Pancreas (tissue), 10 donors: ENCODE measurements around the gene RETREG2. TPM values are rescaled to one million over a fixed set of nuclear protein-coding genes. Genes with fewer than 3 reads are reported as not detected.

Source experiments
- ATAC-seq, 4 donors: fragments of 200-7000 bp; cut with Tn5 transposase; one replicate each; pipeline versions ENCODE4 v1.8.0 to v1.9.1; 2020; ENCODE audit warnings: mild to moderate bottlenecking in 4 of 4, moderate library complexity in 4 of 4
- DNase-seq, 6 donors: peaks; one replicate each; pipeline ENCODE4 v3.0.0-alpha.2; 2020
- FAIRE-seq: peaks from 2 replicates; lab custom pipeline; 2012; peaks lifted over from hg19 to GRCh38; lab: Jason Lieb, UNC
- H3K27ac ChIP-seq, 4 donors: fragments of 200-600 bp; sonication (generic); 1 replicate in 3 of 4; 2 replicates in 1 of 4; pipeline versions ENCODE4 v1.5.0 to v1.8.0; 2020
- H3K27me3 ChIP-seq, 4 donors: fragments of 200-600 bp; one replicate each; pipeline ENCODE4 v1.8.0; 2021
- H3K36me3 ChIP-seq, 3 donors: fragments of 200-600 bp; sonication (generic) in 1 of 3; one replicate each; pipeline versions ENCODE4 v1.5.0 to v1.8.0; 2020 to 2021
- H3K4me1 ChIP-seq, 3 donors: fragments of 200-600 bp; one replicate each; pipeline ENCODE4 v1.8.0; 2021
- H3K4me3 ChIP-seq, 4 donors: fragments of 200-600 bp; sonication (generic) in 2 of 4; one replicate each; pipeline versions ENCODE4 v1.5.0 to v1.8.0; 2020 to 2021
- H3K9me3 ChIP-seq, 4 donors: fragments of 200-600 bp; one replicate each; pipeline ENCODE4 v1.8.0; 2021
- CTCF ChIP-seq, 4 donors: fragments of 200-600 bp; sonication (generic) in 3 of 4; IDR thresholded peaks; one replicate each; pipeline versions ENCODE4 v1.5.0 to v1.8.0; 2021; ENCODE audit warnings: antibody characterized with exemption in 4 of 4
- WGBS, 2 donors: extraction: QIAGEN DNeasy Blood & Tissue Kit; methylation state at CpG; one replicate each; pipeline ENCODE4 v1.1.7; 2013; 5-methylcytosine and 5-hydroxymethylcytosine counted together
- intact Hi-C, 3 donors: fragments of 100-400 bp; cut with DNase I; formaldehyde crosslinking; loops; one replicate each; pipeline versions ENCODE4 v1.11.1 to v1.14.2; 2022
- polyA plus RNA-seq, 2 donors: library from polyadenylated mRNA; stranded (reverse); fragments of 200-250 nt; gene quantifications; one replicate each; pipeline ENCODE4 v1.2.3, GENCODE V29; 2013
- total RNA-seq, 6 donors: library from RNA; stranded (reverse); fragmentation: NEBNext Ultra II Directional in 4 of 6; extraction: Animal tissue kit (Norgen Biotek cat#: 25700) in 4 of 6; gene quantifications; one replicate each; pipeline versions ENCODE4 v1.2.1 to v1.2.4, GENCODE V29; 2021 to 2023
- donor health status: healthy with polysubstance abuse.
- donor health status: DM: no; HTN: no; CAD: no; lungs with moderate emphysema.
- donor health status: DM: no; HTN: no; CAD: no.
- donor health status: control.
- donor health status: control.
- donor health status: Bipolar disorder and iron deficiency.
- donor health status: DM: yes; HTN: yes; CAD: no.
- donor health status: DM: no; HTN: no; CAD: no.
- donor health status: DM: no; HTN: no; CAD: no.
- donor health status: DM: yes; HTN: yes; CAD: no.

RETREG2 gene
- total and polyA plus RNA-seq, 8 donors, result 31.6 to 59.4 (median 46.2) TPM

- Histone ChIP-seq H3K36me3 (no peaks in the 10 kb centered on the region), H3K27ac (no peak overlapping the region), H3K27me3 (no peaks in the 10 kb centered on the region), H3K9me3 (no peaks in the 10 kb centered on the region), H3K4me3 (no peak overlapping the region), H3K4me1 (peaks cover 0 to 11% (median 5%) of the 10 kb centered on the region in 3 donors)
- intact Hi-C loops, result no loop called here
- FAIRE-seq, result no peak
- ATAC-seq, result no peak
- no peak for TF ChIP-seq CTCF (IDR thresholded peaks at IDR 0.05)
- DNase-seq, result peak in 1 of 6 donors; percentile 10
- 92 to 94% methylated on average over 7 of the region's 7 CpGs for WGBS, 2 donors
Measured at GRCh38 chr2:219204425-219205164, 26.5 kb downstream of the RETREG2 start.

- Histone ChIP-seq H3K36me3 (no peaks in the 10 kb centered on the region), H3K4me1 (peaks cover 0 to 11% (median 5%) of the 10 kb centered on the region in 3 donors), H3K9me3 (no peaks in the 10 kb centered on the region), H3K27me3 (no peaks in the 10 kb centered on the region), H3K4me3 (no peak overlapping the region), H3K27ac (no peak overlapping the region)
- intact Hi-C loops, result no loop called here
- FAIRE-seq (no peak), DNase-seq (peak in 1 of 6 donors; percentile 8), ATAC-seq (no peak)
- TF ChIP-seq CTCF (IDR thresholded peaks at IDR 0.05), result no peak
- WGBS, 2 donors, result 80 to 85% methylated on average over 5 of the region's 5 CpGs
Measured at GRCh38 chr2:219205165-219205538, 27.1 kb downstream of the RETREG2 start.

GRCh38 chr2:219205981-219206327 is 27.9 kb downstream of the RETREG2 start:
- no peaks in the 10 kb centered on the region for H3K27me3 ChIP-seq
- peak overlapping the region; percentile 42 to 73 (median 70) for H3K4me3 ChIP-seq
- peak overlapping the region; percentile 86 to 95 (median 90) for H3K27ac ChIP-seq
- H3K4me1 ChIP-seq, result peaks cover 0 to 11% (median 5%) of the 10 kb centered on the region in 3 donors
- 6 to 7% methylated on average over 7 of the region's 7 CpGs for WGBS, 2 donors
- FAIRE-seq (no peak), ATAC-seq (no peak), DNase-seq (peak in 1 of 6 donors; percentile 13)
- intact Hi-C loops, result no loop called here
- TF ChIP-seq CTCF (IDR thresholded peaks at IDR 0.05), result no peak
- no peaks in the 10 kb centered on the region for H3K36me3 ChIP-seq
- no peaks in the 10 kb centered on the region for H3K9me3 ChIP-seq

DNA sequence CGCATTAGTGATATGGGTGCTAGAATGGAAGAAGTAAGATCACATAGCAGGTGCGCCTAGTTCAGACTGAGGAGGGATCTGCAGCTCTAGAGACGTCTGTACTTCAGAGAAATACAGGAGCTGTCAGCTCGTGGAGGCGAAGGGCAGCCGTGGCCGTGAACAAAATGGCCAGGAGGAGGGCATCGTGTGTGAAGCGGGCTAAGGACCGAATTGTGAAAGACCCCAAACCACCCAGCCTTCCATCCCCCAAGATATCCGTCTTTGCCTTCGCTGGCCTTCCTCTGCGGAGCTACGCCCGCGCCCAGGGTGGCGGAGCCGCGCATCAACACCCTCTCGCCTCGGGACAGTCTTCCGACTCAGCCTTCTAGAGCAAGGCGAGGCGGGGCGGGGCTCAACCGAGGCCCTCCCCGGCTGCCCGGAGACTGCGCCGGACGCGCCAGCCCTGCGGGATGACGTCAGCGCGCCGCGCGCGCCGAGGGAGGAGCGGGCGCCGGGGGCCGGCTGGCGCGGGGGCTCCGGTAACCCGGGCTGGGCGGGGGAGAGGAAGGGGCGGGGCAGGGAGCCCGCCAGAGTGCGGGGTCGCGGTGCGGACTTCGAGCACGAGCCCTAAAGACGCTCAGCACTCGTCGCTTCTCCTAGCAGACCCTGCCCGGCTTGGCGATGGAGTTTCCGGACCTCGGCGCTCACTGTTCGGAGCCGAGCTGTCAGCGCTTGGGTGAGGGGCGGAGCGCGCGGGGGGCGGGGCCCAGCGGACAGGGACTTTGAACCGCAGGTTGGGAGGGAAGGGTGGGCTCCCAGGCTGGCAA is 28.5 kb downstream of the RETREG2 start, which contains the start of gene ZFAND2B:
TSS of gene ZFAND2B (plus strand) at position 455 of the 806 bp plus-strand sequence. CDS start at position 661, 206 bp downstream.
- Histone ChIP-seq H3K27me3 (no peaks in the 10 kb centered on the region), H3K4me3 (peak within 1 kb of the TSS; percentile 42 to 73 (median 70)), H3K27ac (peak within 1 kb of the TSS; percentile 86 to 95 (median 90)), H3K4me1 (peaks cover 0 to 11% (median 5%) of the 10 kb centered on the region in 3 donors), H3K36me3 (no peaks in the 10 kb centered on the region), H3K9me3 (no peaks in the 10 kb centered on the region)
- TF ChIP-seq CTCF (IDR thresholded peaks at IDR 0.05), result no peak
- peak; percentile 94 to 98 (median 97) for ATAC-seq
- intact Hi-C loops, result no loop called here
- 1% methylated on average over 64 to 76 of the region's 76 CpGs for WGBS, 2 donors
- FAIRE-seq, result no peak
- peak; percentile 93 to 99 (median 96) for DNase-seq
